ENCODE results near the gene SIL1.

DNA sequence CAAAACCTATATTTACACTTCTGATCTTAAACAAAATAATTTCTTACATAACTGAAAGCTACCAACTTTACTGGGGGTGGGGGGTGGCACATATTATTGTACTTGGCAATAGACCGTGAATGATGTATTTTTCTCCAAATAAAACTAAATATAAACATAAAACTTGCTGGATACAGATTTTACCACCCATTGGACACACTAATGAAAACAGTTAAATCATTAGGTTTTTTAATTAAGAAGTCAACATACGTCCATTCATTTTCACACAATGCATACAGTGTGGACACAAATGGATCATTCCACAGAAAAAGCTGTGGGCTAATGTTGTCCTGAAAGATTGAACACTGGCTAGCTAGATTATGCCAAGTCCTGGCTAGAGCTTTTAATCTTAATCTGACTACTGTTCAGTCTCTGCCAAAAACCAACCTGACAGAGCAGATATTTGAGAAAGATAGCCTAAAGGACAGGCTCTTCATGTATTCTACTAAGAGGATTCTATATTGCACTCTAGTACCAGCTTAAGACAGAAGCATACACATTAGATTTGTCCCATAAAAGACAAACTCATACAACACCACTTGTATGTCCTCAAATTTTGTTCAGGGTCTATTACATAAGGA, 118.1 kb downstream of the SIL1 start:
- TF ChIP-seq, protein P1, sequence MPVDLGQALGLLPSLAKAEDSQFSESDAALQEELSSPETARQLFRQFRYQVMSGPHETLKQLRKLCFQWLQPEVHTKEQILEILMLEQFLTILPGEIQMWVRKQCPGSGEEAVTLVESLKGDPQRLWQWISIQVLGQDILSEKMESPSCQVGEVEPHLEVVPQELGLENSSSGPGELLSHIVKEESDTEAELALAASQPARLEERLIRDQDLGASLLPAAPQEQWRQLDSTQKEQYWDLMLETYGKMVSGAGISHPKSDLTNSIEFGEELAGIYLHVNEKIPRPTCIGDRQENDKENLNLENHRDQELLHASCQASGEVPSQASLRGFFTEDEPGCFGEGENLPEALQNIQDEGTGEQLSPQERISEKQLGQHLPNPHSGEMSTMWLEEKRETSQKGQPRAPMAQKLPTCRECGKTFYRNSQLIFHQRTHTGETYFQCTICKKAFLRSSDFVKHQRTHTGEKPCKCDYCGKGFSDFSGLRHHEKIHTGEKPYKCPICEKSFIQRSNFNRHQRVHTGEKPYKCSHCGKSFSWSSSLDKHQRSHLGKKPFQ (CRISPR knock-in tag; IDR thresholded peaks at IDR 0.05; ENCODE audit: insufficient replicate concordance) = no peak
- TF ChIP-seq FOXK1 (CRISPR knock-in tag; IDR thresholded peaks at IDR 0.05; ENCODE audit: borderline replicate concordance, low read depth) = no peak
- TF ChIP-seq EHMT2 (IDR thresholded peaks at IDR 0.05; ENCODE audit: borderline replicate concordance, low read depth, low read length) = no peak
- TF ChIP-seq KDM4B (CRISPR knock-in tag; IDR thresholded peaks at IDR 0.05) = no peak
- TF ChIP-seq HMG20B (CRISPR knock-in tag; conservative IDR thresholded peaks at IDR 0.05) = no peak
- TF ChIP-seq, protein P2, sequence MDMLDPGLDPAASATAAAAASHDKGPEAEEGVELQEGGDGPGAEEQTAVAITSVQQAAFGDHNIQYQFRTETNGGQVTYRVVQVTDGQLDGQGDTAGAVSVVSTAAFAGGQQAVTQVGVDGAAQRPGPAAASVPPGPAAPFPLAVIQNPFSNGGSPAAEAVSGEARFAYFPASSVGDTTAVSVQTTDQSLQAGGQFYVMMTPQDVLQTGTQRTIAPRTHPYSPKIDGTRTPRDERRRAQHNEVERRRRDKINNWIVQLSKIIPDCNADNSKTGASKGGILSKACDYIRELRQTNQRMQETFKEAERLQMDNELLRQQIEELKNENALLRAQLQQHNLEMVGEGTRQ (IDR thresholded peaks at IDR 0.05; ENCODE audit: low read depth, low read length) = no peak
- TF ChIP-seq, protein P2 (CRISPR knock-in tag; IDR thresholded peaks at IDR 0.05; ENCODE audit: borderline replicate concordance) = no peak
- TF ChIP-seq, protein P3, sequence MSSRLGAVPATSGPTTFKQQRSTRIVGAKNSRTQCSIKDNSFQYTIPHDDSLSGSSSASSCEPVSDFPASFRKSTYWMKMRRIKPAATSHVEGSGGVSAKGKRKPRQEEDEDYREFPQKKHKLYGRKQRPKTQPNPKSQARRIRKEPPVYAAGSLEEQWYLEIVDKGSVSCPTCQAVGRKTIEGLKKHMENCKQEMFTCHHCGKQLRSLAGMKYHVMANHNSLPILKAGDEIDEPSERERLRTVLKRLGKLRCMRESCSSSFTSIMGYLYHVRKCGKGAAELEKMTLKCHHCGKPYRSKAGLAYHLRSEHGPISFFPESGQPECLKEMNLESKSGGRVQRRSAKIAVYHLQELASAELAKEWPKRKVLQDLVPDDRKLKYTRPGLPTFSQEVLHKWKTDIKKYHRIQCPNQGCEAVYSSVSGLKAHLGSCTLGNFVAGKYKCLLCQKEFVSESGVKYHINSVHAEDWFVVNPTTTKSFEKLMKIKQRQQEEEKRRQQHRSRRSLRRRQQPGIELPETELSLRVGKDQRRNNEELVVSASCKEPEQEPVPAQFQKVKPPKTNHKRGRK (CRISPR knock-in tag; IDR thresholded peaks at IDR 0.05) = no peak
- TF ChIP-seq, protein P4, sequence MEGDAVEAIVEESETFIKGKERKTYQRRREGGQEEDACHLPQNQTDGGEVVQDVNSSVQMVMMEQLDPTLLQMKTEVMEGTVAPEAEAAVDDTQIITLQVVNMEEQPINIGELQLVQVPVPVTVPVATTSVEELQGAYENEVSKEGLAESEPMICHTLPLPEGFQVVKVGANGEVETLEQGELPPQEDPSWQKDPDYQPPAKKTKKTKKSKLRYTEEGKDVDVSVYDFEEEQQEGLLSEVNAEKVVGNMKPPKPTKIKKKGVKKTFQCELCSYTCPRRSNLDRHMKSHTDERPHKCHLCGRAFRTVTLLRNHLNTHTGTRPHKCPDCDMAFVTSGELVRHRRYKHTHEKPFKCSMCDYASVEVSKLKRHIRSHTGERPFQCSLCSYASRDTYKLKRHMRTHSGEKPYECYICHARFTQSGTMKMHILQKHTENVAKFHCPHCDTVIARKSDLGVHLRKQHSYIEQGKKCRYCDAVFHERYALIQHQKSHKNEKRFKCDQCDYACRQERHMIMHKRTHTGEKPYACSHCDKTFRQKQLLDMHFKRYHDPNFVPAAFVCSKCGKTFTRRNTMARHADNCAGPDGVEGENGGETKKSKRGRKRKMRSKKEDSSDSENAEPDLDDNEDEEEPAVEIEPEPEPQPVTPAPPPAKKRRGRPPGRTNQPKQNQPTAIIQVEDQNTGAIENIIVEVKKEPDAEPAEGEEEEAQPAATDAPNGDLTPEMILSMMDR (CRISPR knock-in tag; IDR thresholded peaks at IDR 0.05) = no peak
